GM20431 (cell line): ENCODE results near the gene ELOVL6.
"Not testable (repeated sequence)": the region's sequence is repeated elsewhere in the genome, so short reads cannot be mapped to it uniquely, and the experiment has no call there.

ENCODE experiments used
- in situ Hi-C: fragments of 300-500 bp; cut with MseI, MboI; formaldehyde crosslinking; loops from one replicate; pipeline ENCODE4 v1.15.0; 2020; ENCODE audit warnings: low sequenced_read_pairs; ENCODE audit not compliant: unreplicated experiment

Gene ELOVL6

DNA sequence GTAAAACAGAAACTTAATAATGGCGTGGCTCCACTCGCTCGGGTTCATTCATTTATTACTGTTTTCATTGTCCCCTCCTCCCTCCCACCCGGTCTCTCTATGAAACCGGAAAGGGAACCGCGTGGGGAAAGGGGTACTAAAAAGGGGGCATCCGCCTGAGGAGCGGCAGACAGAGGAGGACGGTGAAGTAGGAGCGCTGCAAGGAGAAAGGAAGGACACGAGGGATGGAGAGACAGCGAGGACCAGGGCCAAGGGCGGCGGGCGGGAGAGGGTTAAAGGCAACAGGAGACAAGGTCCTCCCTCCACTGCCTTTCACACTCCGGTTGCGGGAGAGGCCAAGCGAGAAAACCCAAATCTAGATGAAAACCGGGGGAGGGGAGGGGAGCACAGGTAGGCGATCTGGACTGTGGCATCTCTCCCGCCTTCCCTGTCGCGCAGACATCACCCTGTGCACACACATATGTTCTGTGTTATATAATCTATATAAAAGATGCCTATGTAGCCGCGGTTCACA is 829 bp downstream of the ELOVL6 start:
- in situ Hi-C loops = no loop called here

DNA sequence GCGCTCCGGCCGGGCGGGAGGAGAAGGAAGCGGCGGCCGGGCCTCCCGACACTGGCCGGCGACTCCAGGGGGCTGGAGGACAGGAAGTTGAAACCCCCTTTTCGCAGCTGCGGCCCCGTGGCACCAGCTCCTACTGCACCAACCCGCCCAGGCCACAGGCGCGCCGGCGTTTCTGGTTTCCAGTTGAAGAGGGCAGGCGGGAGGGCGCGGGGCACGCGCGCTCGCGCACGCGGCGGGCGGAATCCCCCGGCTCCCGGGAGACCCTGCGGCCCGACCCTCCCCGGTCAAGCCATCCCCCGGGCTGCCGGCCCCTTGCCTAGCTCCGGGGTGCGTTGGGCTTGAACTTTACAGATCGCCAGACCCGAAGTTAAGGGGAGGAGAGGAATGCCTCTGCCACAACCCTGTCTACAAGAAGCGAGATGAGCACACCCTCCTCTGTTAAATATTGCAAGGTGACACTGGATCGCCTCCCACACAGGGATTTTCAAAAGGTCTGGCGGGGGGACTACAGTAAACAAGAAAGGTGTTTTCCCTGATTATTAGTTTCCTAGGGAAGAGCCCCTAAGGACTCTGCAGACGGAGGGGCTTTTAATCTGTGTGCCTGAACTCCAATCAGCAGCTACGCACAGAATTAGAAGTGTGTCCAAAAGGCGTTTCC is 1.4 kb downstream of the ELOVL6 start:
- in situ Hi-C loops = no loop called here

DNA sequence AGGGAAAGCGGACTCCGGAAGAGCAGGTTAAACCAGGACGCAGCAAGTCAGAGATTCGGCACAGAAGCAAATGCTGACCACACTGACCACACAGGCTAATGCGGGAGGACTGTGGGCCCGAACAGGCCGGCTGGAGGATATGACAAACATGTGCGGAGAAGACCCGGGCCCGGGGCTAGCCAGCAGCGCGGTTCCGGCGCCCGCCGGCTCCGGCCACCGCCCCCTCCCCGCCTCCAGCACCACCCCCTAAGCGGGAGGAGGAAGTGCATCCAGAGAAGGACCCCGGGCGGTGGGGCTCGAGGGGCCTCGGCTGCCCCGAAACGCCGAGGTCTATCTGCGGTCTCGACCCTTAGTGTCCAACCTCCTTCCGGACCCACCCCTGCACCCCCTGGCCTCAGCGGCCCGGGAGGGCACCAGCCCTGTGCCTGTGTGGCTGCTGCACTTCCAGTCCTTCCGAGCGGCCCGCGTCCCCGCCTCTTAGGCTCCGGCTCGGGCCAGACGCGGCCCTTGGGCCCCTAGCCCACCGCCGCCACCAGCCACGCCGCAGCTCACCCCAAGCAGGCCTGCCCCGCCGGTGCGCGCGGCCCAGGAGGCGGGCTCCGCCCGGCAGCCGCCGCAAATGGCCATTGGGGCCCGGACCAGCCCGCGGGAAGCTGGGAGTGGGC is 2.1 kb downstream of the ELOVL6 start:
- in situ Hi-C loops = no loop called here

DNA sequence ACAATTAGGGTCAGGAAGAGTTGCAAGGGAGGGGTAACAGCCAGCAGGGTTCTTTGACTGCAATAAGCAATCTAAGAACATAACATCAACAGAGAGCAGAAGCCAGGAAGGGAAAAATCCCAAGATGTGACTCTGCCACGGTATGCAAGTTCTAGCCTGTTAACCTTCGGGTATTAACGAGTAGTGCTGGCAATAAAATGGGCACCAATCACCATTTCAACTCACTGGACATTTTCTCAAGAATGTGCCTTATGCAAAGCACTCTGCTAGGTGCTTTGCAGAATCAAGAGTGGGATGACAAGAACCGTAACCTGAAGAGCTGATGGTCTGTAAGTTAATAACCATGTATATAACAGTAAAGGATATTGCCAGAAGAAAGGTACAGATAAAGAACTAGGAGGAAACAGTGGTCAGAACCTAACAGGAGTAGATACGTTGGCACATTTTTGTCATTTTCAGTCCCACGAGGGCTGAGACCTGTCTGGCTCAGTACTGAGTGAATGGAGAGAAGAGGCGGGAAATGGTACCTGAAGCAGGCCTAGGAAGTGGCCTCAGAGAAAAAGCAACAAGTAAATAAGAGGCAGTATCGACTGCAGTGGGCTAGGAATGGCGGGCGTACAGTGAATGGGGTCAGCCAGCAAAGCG is 2.7 kb downstream of the ELOVL6 start:
- in situ Hi-C loops = no loop called here

DNA sequence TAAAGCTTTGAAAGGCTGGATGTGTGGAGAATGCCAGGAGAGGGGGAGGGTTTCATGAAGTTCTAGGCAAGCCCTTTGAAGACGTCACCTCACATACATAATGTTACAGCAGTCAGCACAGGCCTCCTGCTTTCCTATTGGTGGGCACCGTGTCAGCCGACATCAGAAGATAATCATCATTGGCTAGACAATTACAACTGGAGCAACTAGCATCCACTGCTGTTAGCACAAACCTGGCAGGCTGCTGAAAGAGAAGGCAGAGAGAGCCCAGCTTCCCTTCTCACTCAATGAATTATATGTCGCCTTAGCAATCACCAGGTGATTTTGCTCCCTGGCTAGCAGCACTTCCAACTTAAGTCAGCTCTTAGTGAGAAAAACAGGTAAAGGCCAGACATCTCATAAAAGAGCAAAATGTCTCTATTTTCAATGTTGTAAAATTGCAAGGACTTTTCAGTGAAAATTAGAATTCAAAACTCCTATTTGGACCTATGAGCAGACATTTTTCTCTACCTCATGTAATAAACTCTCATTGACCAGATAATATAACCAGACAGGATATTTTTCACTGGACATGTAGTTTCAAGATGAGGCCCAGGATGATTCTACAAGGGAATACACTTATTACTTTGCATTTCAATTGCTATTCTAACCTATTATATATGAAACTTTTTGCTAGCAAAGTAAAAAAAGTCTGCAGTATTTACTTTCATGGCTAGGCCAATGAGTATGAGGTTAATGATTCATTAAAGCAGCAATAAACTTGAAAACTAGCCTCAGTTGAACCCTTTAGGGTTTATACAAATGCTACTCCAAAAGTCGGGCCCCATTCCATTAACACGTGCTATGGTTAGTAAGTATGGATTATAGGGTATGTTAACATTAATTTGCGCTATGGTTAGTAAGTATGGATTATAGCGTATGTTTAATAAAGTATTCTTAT is 4.3 kb downstream of the ELOVL6 start:
- in situ Hi-C loops = no loop called here

DNA sequence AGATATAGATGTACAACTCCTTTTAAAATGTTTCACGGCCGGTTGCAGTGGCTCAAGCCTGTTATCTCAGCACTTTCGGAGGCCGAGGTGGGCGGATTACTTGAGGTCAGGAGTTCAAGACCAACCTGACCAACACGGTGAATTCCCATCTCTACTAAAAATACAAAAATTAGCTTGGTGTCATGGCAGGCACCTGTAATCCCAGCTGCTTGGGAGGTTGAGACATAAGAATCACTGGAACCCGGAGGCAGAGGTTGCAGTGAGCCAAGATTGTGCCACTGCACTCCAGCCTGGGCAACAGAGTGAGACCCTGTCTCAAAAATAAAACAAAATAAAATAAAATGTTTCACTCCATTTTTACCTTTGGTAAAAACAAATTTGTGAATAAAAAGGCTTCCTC is 5.1 kb downstream of the ELOVL6 start:
- in situ Hi-C loops = not testable (repeated sequence)

DNA sequence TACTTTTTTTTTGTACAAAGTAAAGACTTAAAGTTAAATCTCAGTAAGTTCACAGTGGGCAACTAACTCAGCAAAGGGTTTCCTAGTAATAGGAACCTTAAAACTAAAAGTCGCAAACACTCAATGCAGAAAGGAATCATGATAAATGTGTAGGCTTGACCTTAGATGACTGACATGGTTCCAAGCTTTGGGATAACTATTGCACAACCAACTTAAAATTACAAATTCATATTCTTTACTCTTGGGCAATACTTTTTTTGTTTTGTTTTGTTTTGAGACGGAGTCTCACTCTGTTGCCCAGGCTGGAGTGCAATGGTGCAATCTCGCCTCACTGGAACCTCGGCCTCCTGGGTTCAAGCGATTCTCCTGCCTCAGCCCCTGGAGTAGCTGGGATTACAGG is 8.2 kb downstream of the ELOVL6 start:
- in situ Hi-C loops = no loop called here

DNA sequence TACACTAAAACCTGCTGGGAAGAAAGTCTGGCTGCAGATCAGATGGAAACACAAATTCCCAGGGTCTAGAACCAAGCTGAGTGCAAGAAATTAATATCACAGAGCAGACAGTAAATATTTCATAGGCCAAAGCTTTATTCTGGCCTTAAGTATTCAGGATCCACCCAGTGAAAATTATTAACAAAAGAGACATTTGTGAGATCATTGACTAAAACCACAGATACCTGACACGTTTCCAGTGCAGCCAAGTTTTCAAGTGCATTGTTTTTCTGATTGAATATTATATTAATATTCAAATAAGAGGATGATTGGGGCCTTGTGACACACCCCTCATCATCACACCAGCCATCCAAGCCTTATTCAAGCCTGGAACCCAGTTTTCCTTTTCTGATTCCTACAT is 10.3 kb downstream of the ELOVL6 start:
- in situ Hi-C loops = no loop called here

DNA sequence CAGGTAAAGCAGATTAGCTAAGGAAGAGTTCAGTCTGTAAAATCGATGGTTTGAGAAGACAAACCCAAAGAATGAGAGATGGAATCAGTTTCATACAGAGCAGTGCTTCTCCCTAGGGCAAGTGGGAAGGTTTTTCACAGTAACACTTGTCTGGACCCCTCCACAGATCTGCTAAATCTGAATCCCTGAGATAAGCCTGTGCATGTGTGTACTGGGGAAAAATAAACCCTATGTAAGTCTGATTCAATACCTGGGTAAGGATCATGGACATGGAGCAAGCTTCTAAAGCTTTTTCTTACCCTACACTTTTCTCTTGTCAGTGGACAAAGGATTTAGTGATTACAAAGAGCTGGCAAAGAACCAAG is 13.6 kb downstream of the ELOVL6 start:
- in situ Hi-C loops = no loop called here

DNA sequence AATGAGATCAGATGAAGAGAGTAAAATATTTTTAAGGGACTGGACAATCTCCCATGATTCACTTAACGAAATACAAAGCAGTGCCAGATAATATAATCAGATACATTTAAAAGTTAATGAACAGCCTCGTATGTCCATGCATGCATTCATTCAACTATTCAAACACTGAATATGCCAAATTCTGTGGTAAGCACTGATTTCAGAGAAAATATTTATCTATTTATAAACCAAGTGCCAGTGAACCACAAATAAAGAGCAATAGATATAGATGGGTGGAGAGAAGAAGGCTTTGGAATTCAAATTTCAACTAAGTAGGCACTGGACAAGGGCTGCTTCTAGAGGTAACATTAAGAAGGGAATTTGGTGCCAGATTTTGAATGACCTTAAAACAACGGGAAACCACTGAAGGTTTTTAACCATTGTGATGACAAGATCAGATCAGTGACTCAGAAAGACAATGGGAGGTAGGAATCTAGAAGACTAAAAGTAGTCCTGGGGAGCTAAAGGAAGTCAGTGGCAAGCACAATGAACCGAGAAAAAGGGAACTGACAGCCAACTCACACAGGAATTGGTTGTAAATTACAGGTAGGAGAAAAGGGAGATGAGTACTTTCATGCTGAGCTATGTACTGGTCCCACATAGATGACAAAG is 14.2 kb downstream of the ELOVL6 start:
- in situ Hi-C loops = no loop called here

DNA sequence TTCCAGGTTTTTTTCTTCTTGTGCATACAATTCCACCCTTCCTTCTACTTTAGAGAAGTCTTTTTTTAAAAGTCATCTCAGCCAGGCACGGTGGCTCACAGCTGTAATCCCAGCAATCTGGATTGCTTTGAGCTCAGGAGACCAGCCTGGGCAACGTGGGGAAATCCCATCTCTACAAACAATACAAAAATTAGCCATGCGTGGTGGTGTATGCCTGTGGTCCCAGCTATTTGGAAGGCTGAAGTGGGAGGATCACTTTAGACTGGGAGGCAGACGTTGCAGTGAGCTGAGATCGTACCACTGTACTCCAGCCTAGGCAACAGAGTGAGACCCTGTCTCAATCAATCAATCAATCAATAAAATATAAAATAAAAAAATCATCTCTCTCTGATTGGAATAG is 14.8 kb downstream of the ELOVL6 start:
- in situ Hi-C loops = no loop called here

DNA sequence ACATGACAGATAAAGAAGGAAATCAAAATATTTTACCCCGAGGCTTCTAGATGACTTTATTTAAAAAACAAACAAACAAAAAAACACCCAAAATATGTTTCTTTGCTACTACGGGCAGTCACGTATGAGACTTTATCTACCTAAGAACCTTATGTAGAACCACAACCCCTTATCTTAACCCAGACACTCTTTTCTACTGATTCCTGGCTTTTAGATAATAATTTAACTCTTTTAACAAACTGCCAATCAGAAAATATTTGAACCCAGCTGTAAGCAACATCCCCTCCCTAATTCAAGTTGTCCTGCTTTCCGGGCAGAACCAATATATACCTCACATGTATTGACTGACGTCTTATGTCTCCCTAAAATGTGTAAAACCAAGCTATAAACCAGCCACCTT is 15.4 kb downstream of the ELOVL6 start:
- in situ Hi-C loops = no loop called here

DNA sequence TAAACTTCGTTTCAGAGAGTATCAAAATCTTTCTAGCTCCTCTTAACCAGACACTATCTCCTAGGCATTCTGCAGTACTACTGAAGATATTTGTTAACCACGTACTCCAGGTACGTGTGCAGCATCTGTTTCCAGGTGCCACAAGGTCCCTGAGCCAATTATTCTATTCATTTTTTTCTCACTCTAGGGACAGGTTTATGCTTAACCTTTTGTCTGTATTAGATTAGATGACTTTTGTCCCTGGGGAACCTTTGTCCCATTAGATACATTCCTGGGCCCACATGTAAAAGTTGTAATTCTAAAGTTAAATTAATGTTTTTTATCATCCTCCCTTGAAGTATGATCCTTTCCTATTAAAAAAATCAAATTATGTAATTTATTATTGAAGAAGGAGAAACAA is 16.5 kb downstream of the ELOVL6 start:
- in situ Hi-C loops = no loop called here

DNA sequence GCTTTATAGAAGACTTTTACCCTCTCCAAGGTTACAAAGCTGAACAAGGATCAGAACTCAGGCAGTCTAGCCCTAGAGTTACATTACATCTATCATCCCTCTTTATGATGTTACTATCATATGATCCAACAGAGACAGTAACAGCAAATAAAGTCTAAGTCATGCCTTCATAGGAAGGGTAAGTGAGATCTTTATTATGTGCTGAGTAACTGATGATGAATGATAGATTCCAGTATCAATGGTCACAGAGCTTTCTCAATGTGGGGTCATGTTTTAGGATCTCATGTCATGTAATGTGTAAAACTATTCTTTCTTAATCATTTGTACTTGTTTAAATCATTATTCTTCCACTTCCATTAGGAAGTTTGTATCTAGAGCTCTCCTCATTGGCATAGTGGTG is 22.8 kb downstream of the ELOVL6 start:
- in situ Hi-C loops = no loop called here

DNA sequence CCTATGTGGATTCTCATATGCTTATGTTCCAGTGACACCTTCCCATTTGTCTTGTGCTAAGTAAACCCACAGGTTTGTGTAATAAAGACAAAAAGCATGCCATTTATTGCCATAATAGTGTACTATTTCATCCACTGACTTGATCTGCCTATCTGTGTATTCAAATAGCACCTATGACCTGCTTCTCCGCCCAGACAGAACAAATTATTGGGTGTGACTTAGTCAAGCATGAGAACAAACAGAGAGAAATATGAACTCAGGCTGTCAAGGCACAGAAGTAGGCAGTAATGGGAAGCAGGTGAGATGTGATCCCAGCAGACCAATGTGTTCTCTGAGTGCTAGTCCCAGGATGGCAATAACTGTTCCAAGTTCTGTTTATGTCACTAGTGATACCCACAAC is 25.4 kb downstream of the ELOVL6 start:
- in situ Hi-C loops = no loop called here

DNA sequence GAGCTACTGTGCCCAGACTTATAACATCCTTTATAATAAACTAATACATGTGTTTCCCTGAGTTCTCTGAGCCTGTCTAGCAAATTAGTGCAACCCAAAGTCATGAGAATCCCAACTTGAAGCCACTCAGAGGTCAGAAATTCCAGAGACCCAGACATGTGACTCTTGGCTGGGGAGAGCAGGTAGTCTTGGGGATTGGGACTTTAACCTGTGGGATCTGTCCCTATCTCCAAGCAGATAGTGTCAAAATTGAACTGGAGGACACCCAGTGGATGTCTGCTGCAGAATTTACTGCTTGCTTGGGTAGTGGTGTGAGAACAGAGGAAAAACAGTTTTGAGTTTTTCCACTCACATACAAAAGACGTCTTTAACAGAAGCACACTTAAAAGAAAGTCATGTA is 26.4 kb downstream of the ELOVL6 start:
- in situ Hi-C loops = no loop called here

DNA sequence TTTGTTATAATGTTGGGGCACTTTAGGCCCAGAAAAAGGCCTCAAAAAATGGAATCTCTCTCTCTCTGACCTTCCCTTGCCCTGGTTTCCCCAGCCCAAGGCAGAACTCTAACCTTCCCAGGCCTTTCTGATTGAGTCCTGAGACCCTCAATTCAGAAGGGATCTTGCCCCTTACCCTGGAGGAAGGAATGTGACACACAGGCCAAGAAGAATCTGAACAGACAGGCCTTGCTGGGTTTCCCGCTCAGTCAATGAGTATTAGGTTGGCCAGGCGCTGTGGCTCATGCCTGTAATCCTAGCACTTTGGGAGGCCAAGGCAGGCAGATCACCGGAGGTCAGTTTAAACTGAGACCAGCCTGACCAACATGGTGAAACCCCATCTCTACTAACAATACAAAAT is 27.6 kb downstream of the ELOVL6 start:
- in situ Hi-C loops = no loop called here

DNA sequence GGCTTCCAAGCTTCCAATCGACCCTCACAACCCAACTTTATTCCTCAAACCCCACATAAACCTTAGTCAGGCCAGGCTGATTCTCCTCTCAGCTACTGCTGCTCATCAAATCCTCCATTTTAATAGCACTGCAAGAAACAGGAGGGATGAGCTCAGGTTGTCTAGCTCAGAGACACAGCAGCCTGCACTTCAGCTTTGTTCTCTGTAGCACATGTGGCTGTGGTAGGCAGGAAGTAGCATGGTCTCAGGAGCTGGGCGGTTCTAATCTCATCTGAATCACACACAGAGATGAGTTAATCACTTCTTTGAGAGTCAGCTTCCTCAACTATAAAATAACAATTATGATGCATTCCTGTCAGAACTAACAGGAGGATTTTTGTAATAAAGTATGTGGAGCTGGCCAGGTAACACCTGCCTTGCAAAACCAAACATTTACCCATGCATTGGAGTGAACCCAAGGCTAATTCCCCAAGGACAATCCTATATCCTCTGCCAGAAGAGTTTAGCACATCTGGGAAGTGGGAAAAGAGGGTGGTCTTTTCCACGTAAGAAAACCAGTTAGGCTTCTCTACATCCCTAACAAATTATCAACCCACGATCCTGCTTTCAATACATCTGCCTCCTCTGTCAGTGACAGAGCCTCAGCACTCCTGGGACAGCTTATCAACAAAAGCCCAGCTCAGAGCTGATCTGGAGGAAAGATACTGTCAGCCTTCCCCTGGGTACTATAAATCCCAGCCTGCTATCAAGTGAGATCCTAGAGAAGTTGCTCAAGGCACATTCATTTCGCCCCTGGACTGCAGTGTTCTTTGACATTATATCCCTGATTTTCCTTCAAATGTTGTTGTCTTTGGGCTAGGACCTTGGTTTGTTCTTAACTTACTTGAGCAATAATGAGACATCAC is 32.8 kb downstream of the ELOVL6 start:
- in situ Hi-C loops = no loop called here

DNA sequence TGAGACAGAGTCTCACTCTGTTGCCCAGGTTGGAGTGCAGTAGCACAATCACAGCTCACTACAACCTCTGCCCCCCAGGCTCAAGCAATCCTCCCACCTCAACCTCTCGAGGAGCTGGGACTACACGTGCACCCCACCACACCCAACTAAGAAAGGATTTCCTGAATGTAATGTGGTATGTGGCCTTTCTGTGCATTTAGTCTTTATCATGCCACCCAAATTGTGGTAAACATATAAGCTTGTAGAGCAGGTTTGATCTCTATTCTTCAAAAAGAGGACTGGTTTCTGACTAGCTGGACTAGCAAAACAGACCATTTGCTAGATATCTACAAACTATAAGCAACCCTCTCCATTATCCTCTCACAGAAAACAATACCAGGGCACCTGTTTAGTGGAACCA is 33.6 kb downstream of the ELOVL6 start:
- in situ Hi-C loops = no loop called here
